HCT116 (cell line): ENCODE data around the gene WFDC13.

Experiments
- EGR1 ChIP-seq: IDR thresholded peaks from 2 replicates; pipeline ENCODE4 v1.6.1; 2012; ENCODE audit warnings: low read depth
- ELF1 ChIP-seq: IDR thresholded peaks from 2 replicates; pipeline ENCODE4 v1.6.1; 2012; ENCODE audit warnings: low read depth, borderline replicate concordance
- EZH2 ChIP-seq: fragments of 200-600 bp; sonication (generic); IDR thresholded peaks from 2 replicates; pipeline ENCODE4 v1.6.1; 2017; ENCODE audit warnings: antibody characterized with exemption, mixed run types
- POLR2A ChIP-seq: IDR thresholded peaks from 2 replicates; pipeline ENCODE4 v1.7.0; 2011; ENCODE audit warnings: borderline replicate concordance; ENCODE audit not compliant: insufficient read depth, insufficient read length; ENCODE audit errors: extremely low read depth
- POLR2AphosphoS5 ChIP-seq: IDR thresholded peaks from 2 replicates; pipeline ENCODE4 v1.6.1; 2011; ENCODE audit warnings: mild to moderate bottlenecking, low read depth, low read length, moderate library complexity
- RAD21 ChIP-seq: IDR thresholded peaks from 2 replicates; pipeline ENCODE4 v1.6.1; 2012; ENCODE audit warnings: low read depth, mild to moderate bottlenecking
- ZNF274 ChIP-seq: fragments of 200-500 bp; sonication (Bioruptor generic); IDR thresholded peaks from 2 replicates; pipeline ENCODE4 v1.6.1; 2014; ENCODE audit warnings: mild to moderate bottlenecking, low read depth, low read length, inconsistent platforms
- TF ChIP-seq, protein P1 (sequence below), 3 experiments: fragments of 200-600 bp in 1 of 3; sonication (generic) in 1 of 3; IDR thresholded peaks in 2 of 3; conservative IDR thresholded peaks in 1 of 3; 2 replicates each; pipeline ENCODE4 v1.5.1; 2012 to 2017; ENCODE audit warnings: low read depth in 2 of 3, low read length in 2 of 3, antibody characterized with exemption in 1 of 3, borderline replicate concordance in 1 of 3, control low read depth in 1 of 3, mild to moderate bottlenecking in 1 of 3, mixed read lengths in 1 of 3, mixed run types in 1 of 3, moderate library complexity in 1 of 3; ENCODE audit not compliant: insufficient read depth in 1 of 3
- TF ChIP-seq, protein P2 (sequence below): IDR thresholded peaks from 2 replicates; pipeline ENCODE4 v1.6.1; 2012; ENCODE audit warnings: low read depth

DNA sequence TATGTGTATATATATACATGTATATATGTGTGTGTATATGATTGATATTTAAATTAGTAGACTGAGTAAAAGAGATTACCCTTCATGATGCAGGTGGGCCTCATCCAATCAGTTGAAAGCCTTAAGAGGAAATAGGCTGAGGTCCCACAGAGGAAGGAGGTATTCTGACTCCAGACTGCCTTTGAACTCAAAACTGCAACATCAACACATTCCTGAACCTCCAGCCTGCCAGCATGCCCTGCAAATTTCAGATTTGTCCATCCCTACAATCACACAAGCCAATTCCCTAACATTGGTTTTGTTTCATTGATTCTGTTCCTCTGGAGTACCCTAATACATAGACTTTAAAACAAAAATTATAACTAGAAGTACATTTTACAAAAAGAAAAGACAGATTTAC lies 43.2 kb downstream of the WFDC13 start:
- TF ChIP-seq POLR2A (no peak), POLR2AphosphoS5 (no peak), ZNF274 (no peak), EZH2 (no peak), ELF1 (no peak), RAD21 (no peak), EGR1 (no peak)
- TF ChIP-seq, protein P1, sequence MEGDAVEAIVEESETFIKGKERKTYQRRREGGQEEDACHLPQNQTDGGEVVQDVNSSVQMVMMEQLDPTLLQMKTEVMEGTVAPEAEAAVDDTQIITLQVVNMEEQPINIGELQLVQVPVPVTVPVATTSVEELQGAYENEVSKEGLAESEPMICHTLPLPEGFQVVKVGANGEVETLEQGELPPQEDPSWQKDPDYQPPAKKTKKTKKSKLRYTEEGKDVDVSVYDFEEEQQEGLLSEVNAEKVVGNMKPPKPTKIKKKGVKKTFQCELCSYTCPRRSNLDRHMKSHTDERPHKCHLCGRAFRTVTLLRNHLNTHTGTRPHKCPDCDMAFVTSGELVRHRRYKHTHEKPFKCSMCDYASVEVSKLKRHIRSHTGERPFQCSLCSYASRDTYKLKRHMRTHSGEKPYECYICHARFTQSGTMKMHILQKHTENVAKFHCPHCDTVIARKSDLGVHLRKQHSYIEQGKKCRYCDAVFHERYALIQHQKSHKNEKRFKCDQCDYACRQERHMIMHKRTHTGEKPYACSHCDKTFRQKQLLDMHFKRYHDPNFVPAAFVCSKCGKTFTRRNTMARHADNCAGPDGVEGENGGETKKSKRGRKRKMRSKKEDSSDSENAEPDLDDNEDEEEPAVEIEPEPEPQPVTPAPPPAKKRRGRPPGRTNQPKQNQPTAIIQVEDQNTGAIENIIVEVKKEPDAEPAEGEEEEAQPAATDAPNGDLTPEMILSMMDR (IDR thresholded peaks at IDR 0.05 in 2 of 3, conservative IDR thresholded peaks at IDR 0.05 in 1 of 3; ENCODE audit: borderline replicate concordance in 1 of 3, insufficient read depth in 1 of 3, low read depth in 2 of 3, low read length in 2 of 3): no peak
- TF ChIP-seq, protein P2, sequence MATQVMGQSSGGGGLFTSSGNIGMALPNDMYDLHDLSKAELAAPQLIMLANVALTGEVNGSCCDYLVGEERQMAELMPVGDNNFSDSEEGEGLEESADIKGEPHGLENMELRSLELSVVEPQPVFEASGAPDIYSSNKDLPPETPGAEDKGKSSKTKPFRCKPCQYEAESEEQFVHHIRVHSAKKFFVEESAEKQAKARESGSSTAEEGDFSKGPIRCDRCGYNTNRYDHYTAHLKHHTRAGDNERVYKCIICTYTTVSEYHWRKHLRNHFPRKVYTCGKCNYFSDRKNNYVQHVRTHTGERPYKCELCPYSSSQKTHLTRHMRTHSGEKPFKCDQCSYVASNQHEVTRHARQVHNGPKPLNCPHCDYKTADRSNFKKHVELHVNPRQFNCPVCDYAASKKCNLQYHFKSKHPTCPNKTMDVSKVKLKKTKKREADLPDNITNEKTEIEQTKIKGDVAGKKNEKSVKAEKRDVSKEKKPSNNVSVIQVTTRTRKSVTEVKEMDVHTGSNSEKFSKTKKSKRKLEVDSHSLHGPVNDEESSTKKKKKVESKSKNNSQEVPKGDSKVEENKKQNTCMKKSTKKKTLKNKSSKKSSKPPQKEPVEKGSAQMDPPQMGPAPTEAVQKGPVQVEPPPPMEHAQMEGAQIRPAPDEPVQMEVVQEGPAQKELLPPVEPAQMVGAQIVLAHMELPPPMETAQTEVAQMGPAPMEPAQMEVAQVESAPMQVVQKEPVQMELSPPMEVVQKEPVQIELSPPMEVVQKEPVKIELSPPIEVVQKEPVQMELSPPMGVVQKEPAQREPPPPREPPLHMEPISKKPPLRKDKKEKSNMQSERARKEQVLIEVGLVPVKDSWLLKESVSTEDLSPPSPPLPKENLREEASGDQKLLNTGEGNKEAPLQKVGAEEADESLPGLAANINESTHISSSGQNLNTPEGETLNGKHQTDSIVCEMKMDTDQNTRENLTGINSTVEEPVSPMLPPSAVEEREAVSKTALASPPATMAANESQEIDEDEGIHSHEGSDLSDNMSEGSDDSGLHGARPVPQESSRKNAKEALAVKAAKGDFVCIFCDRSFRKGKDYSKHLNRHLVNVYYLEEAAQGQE: no peak
